ENCODE data around the gene THSD8.
A peak's percentile ranks its signal among the peaks of the same experiment; 100 is the strongest.
"Not testable (repeated sequence)": the region's sequence is repeated elsewhere in the genome, so short reads cannot be mapped to it uniquely, and the experiment has no call there.

THSD8 gene

GRCh38 chr19:12802267-12803106, 618 bp downstream of the THSD8 start:
- H3K4me3 ChIP-seq (ENCODE audit: low read depth, low read length): peak overlapping the region; percentile 60
- no peak for DNase-seq (ENCODE audit: low read depth)
- TF ChIP-seq CTCF (IDR thresholded peaks at IDR 0.05; ENCODE audit: insufficient read depth, low read depth, low read length, missing control alignments): no peak

GRCh38 chr19:12804051-12804450, 2.2 kb downstream of the THSD8 start:
- no peak overlapping the region for H3K4me3 ChIP-seq (ENCODE audit: low read depth, low read length)
- no peak for DNase-seq (ENCODE audit: low read depth)
- no peak for TF ChIP-seq CTCF (IDR thresholded peaks at IDR 0.05; ENCODE audit: insufficient read depth, low read depth, low read length, missing control alignments)

GRCh38 chr19:12806242-12807081, 4.6 kb downstream of the THSD8 start, which contains the start of gene RNASEH2A:
Gene RNASEH2A (plus strand): TSS chr19:12806584. CDS start chr19:12806674, 90 bp downstream.
- TF ChIP-seq CTCF (IDR thresholded peaks at IDR 0.05; ENCODE audit: insufficient read depth, low read depth, low read length, missing control alignments): peak; percentile 0
- peak within 1 kb of the TSS; percentile 88 for H3K4me3 ChIP-seq (ENCODE audit: low read depth, low read length)
- peak; percentile 96 for DNase-seq (ENCODE audit: low read depth)

DNA sequence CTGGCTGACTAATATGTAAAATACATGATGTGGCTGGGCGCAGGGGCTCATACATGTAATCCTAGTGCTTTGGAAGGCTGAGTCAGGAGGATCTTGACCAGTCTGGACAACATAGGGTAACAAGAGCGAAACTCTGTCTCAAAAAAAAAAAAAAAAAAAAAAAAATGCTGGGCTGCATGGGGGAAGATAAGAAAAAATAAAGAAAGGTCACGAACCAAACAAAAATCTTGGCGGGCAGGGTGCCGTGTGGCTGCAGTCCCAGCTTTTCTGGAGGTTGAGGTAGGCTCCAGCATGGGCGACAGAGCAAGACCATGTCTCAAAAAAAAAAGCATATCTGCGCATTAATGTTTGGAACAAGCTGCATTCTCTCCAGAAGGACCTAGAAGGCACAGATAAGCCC, 13.2 kb downstream of the THSD8 start:
- TF ChIP-seq CTCF (IDR thresholded peaks at IDR 0.05; ENCODE audit: insufficient read depth, low read depth, low read length, missing control alignments): no peak
- DNase-seq (ENCODE audit: low read depth): no peak
- H3K4me3 ChIP-seq (ENCODE audit: low read depth, low read length): no peak overlapping the region

DNA sequence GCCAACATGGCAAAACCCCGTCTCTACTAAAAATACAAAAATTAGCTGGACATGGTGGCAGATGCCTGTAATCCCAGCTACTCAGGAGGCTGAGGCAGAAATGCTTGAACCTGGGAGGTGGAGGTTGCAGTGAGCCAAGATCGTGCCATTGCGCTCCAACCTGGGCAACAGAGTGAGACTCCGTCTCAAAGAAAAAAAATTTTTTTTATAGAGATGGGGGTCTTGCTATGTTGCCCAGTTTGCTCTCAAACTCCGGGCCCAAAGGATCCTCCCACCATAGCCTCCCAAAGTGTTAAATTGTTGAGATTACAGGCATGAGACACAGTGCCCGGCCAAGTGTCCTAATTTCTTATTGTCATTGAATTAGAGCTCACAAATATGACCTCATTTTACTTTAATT, 15.3 kb downstream of the THSD8 start:
- H3K4me3 ChIP-seq (ENCODE audit: low read depth, low read length); DNase-seq (ENCODE audit: low read depth): not testable (repeated sequence)

DNA sequence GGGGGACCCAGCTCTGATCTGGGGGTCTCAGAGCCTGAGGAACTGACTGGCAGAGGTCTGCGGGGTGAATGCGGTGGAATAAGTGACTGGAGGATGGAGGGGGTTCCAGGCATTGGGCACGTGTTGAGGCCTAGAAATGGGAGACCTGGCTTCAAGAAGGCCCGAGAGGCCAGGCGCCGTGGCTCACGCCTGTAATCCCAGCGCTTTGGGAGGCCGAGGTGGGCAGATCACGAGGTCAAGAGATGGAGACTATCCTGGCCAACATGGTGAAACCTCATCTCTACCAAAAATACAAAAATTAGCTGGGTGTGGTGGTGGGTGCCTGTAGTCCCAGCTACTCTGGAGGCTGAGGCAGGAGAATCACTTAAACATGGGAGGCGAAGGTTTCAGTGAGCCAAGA, 15.9 kb downstream of the THSD8 start:
- not testable (repeated sequence) for H3K4me3 ChIP-seq (ENCODE audit: low read depth, low read length); DNase-seq (ENCODE audit: low read depth)

DNA sequence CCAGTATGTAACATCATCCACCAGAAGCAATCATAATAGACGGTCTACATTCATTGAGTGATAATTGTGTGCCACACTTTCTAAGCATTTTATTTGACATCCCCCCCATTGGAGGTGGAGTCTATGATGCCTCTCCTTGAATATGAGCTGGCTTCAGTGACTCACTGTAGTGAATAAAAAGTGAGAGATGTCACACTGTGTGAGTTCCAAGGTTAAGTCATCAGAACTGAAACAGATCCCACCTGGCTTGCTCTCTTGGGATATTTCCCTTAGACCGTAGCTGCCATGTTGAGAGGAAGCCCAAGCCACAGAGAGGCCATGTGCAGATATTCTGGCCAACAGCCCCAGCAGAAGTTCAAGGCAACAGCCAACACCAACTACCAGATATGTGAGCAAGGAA, 19.9 kb downstream of the THSD8 start:
- H3K4me3 ChIP-seq (ENCODE audit: low read depth, low read length): no peak overlapping the region
- no peak for DNase-seq (ENCODE audit: low read depth)
- TF ChIP-seq CTCF (IDR thresholded peaks at IDR 0.05; ENCODE audit: insufficient read depth, low read depth, low read length, missing control alignments): no peak
